Subcutaneous adipose tissue (tissue), 4 donors: ENCODE results near the gene FSTL5. TPM values are rescaled to one million over a fixed set of nuclear protein-coding genes. Genes with fewer than 3 reads are reported as not detected.

Experiments
- CTCF ChIP-seq: fragments of 450-650 bp; IDR thresholded peaks from one replicate; pipeline ENCODE4 v1.5.1; 2016; ENCODE audit warnings: low read depth, mild to moderate bottlenecking, control low read depth, antibody characterized with exemption, moderate library complexity
- total RNA-seq, 4 donors: library from RNA; depleted of rRNA; stranded (reverse); fragments of >200 nt; gene quantifications; one replicate each; pipeline ENCODE4 v1.1.0, GENCODE V29; 2016

Gene FSTL5
- total RNA-seq, 4 donors from 2014 or later, result 0.33 TPM; not detected in 3

- TF ChIP-seq CTCF, result no peak
These were observed 270.2 kb downstream of the FSTL5 start for GRCh38 chr4:161893566-161893965.

- TF ChIP-seq CTCF, result no peak
These were observed 270.8 kb downstream of the FSTL5 start for GRCh38 chr4:161892951-161893350.

- no peak for TF ChIP-seq CTCF
These were observed 280.6 kb downstream of the FSTL5 start for GRCh38 chr4:161883157-161883556.

- TF ChIP-seq CTCF, result no peak
These were observed 282.4 kb downstream of the FSTL5 start for GRCh38 chr4:161881370-161881769.

GRCh38 chr4:161869511-161869910 is 294.3 kb downstream of the FSTL5 start:
- no peak for TF ChIP-seq CTCF

GRCh38 chr4:161856711-161857326 is 307.0 kb downstream of the FSTL5 start:
- TF ChIP-seq CTCF, result no peak

- TF ChIP-seq CTCF, result no peak
These were observed 313.2 kb downstream of the FSTL5 start for GRCh38 chr4:161850631-161851030.
